Suppressor macrophage treated with lipopolysaccharide for 1 hour (primary cell): Measurements from ENCODE around the gene CYP2D6.
"Not testable (repeated sequence)": the region's sequence is repeated elsewhere in the genome, so short reads cannot be mapped to it uniquely, and the experiment has no call there.

ENCODE experiments used
- DNase-seq, 3 donors: peaks; one replicate each; pipeline ENCODE4 v3.0.0-alpha.2; 2020 to 2022

Gene CYP2D6

GRCh38 chr22:42156598-42156997, 26.0 kb upstream of the CYP2D6 start:
- no peak for DNase-seq

GRCh38 chr22:42156121-42156520, 25.5 kb upstream of the CYP2D6 start:
- no peak for DNase-seq

- DNase-seq = no peak
Observed at GRCh38 chr22:42155053-42155543, 24.5 kb upstream of the CYP2D6 start.

- peak; percentile 84 to 88 (median 87) for DNase-seq
Observed at GRCh38 chr22:42154293-42155052, 23.9 kb upstream of the CYP2D6 start.

GRCh38 chr22:42152661-42153270, 22.2 kb upstream of the CYP2D6 start:
- no peak for DNase-seq

GRCh38 chr22:42151924-42152635, 21.5 kb upstream of the CYP2D6 start:
- DNase-seq = peak in 1 of 3 donors; percentile 21

GRCh38 chr22:42150727-42151590, 20.3 kb upstream of the CYP2D6 start:
- DNase-seq = no peak

GRCh38 chr22:42149798-42150197, 19.2 kb upstream of the CYP2D6 start:
- not testable (repeated sequence) for DNase-seq

- peak in 1 of 3 donors; percentile 21 for DNase-seq
Observed at GRCh38 chr22:42145175-42145574, 14.6 kb upstream of the CYP2D6 start.

- not testable (repeated sequence) for DNase-seq
Observed at GRCh38 chr22:42143859-42144822, 13.5 kb upstream of the CYP2D6 start.

GRCh38 chr22:42142771-42143461, 12.3 kb upstream of the CYP2D6 start:
- no peak for DNase-seq

- DNase-seq = not testable (repeated sequence)
Observed at GRCh38 chr22:42141307-42142057, 10.9 kb upstream of the CYP2D6 start.

- DNase-seq = not testable (repeated sequence)
Observed at GRCh38 chr22:42140153-42140552, 9.5 kb upstream of the CYP2D6 start.

- DNase-seq = not testable (repeated sequence)
Observed at GRCh38 chr22:42139508-42139907, 8.9 kb upstream of the CYP2D6 start.

- no peak for DNase-seq
Observed at GRCh38 chr22:42138972-42139371, 8.4 kb upstream of the CYP2D6 start.

- no peak for DNase-seq
Observed at GRCh38 chr22:42138122-42138770, 7.6 kb upstream of the CYP2D6 start.

GRCh38 chr22:42135688-42136087, 5.1 kb upstream of the CYP2D6 start:
- DNase-seq = not testable (repeated sequence)

GRCh38 chr22:42134100-42135020, 3.8 kb upstream of the CYP2D6 start:
- DNase-seq = peak in 2 of 3 donors; percentile 23 to 41
